ENCODE results near the gene SLC36A2. TPM values are rescaled to one million over a fixed set of nuclear protein-coding genes. Genes with fewer than 3 reads are reported as not detected.

Gene SLC36A2
- total and polyA plus RNA-seq, 4 donors = not detected

DNA sequence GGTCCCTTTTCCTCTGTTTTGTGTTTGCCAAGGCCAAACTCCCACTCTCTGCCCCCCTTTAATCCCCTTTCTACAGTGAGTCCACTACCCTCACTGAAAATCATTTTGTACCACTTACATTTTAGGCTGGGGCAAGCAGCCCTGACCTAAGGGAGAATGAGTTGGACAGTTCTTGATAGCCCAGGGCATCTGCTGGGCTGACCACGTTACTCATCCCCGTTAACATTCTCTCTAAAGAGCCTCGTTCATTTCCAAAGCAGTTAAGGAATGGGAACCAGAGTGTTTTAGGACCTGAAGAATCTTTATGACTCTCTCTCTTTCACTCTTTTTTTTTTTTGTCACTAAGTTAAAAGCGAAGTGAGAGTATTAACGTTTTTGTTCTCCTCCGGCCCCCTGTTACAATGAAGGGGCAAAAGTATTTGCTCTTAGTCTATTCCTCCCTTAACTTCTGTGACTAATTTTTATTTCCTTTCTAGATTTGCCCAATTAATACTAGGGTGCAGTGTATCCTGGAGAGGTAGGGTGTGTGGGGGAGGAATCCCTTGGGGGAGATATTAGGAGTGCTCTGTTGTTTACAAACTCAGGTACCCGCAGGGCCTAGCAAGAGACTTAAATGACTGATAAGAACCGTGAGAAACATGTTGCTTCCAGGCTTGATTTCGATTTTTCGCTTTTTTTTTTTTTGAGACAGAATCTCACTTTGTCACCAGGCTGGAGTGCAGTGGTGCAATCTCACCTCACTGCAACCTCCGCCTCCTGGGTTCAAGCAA lies 79.7 kb downstream of the SLC36A2 start:
- WGBS, 2 donors = 89 to 91% methylated on average over 11 of the region's 11 CpGs
- H3K4me1 ChIP-seq (ENCODE audit: control insufficient read depth in 1 of 2, insufficient read depth in 2 of 2, low read length in 2 of 2) = no peaks in the 10 kb centered on the region
- H3K4me3 ChIP-seq (ENCODE audit: low read length in 2 of 2) = no peak overlapping the region
- ATAC-seq (ENCODE audit: low FRiP score) (no peak), DNase-seq (no peak)
- H3K27ac ChIP-seq (ENCODE audit: low read depth in 1 of 2, low read length in 2 of 2) = no peak overlapping the region
- no peaks in the 10 kb centered on the region for H3K27me3 ChIP-seq (ENCODE audit: control insufficient read depth in 1 of 2, insufficient read depth in 2 of 2, low read length in 1 of 2)
- peaks cover 3 to 4% of the 10 kb centered on the region in 2 donors for H3K36me3 ChIP-seq (ENCODE audit: control insufficient read depth in 1 of 2, insufficient read depth in 2 of 2, low read length in 1 of 2)
- intact Hi-C loops (cut with DNase I) = no loop called here
- H3K9me3 ChIP-seq (ENCODE audit: control insufficient read depth, low read length) = no peaks in the 10 kb centered on the region

Other genes with a start within 250 kb of the SLC36A2 start
- 100 to 1,000 TPM; 277 to 284 TPM for gene ANXA6, start 189.8 kb downstream of the SLC36A2 start, total RNA-seq
- gene ANXA6, start 189.8 kb downstream of the SLC36A2 start, polyA plus RNA-seq = 100 to 1,000 TPM in 1 of 2 donors, 10 to 100 TPM in 1; 93.4 to 187 TPM
- gene CCDC69, start 123.5 kb downstream of the SLC36A2 start, total RNA-seq = 10 to 100 TPM; 51.9 to 70.7 TPM
- gene CCDC69, start 123.5 kb downstream of the SLC36A2 start, polyA plus RNA-seq = 10 to 100 TPM in 1 of 2 donors, 1 to 10 TPM in 1; 9.8 to 37.2 TPM
- gene GM2A, start 94.4 kb downstream of the SLC36A2 start, total RNA-seq = 10 to 100 TPM; 25.0 to 32.7 TPM
- gene GM2A, start 94.4 kb downstream of the SLC36A2 start, polyA plus RNA-seq = 10 to 100 TPM; 13.7 to 17.2 TPM
- gene SLC36A3, start 43.8 kb downstream of the SLC36A2 start, total RNA-seq = not detected
- gene SLC36A3, start 43.8 kb downstream of the SLC36A2 start, polyA plus RNA-seq = not detected
- gene SLC36A1, start 100.0 kb upstream of the SLC36A2 start, total RNA-seq = 10 to 100 TPM; 13.6 to 19.0 TPM
- gene SLC36A1, start 100.0 kb upstream of the SLC36A2 start, polyA plus RNA-seq = 1 to 10 TPM; 3.3 to 9.0 TPM
- gene FAT2, start 243.8 kb upstream of the SLC36A2 start, total RNA-seq = under 1 TPM in 1 of 2 donors, not detected in 1; 0.15 TPM
- not detected for gene FAT2, start 243.8 kb upstream of the SLC36A2 start, polyA plus RNA-seq

All from aorta (tissue), 5 donors.